ENCODE results near the gene CENPW.

CENPW gene

GRCh38 chr6:126374372-126374771 lies 34.5 kb downstream of the CENPW start:
- DNase-seq = no peak

GRCh38 chr6:126376682-126377081 lies 36.8 kb downstream of the CENPW start:
- no peak for DNase-seq

GRCh38 chr6:126377594-126378153 lies 37.8 kb downstream of the CENPW start:
- DNase-seq = no peak

- DNase-seq = no peak
These were observed 40.2 kb downstream of the CENPW start for GRCh38 chr6:126380072-126380583.

- no peak for DNase-seq
These were observed 41.6 kb downstream of the CENPW start for GRCh38 chr6:126381498-126381897.

- no peak for DNase-seq
These were observed 43.3 kb downstream of the CENPW start for GRCh38 chr6:126383203-126383602.

- DNase-seq = no peak
These were observed 45.6 kb downstream of the CENPW start for GRCh38 chr6:126385536-126385935.

GRCh38 chr6:126388104-126388598 lies 48.2 kb downstream of the CENPW start:
- DNase-seq = no peak

GRCh38 chr6:126396131-126396530 lies 56.2 kb downstream of the CENPW start:
- no peak for DNase-seq

All from inflammatory macrophage (primary cell).